ENCODE measurements around the gene SLC27A3.

Gene SLC27A3

GRCh38 chr1:153818876-153819275 is 43.7 kb downstream of the SLC27A3 start:
- no peak for TF ChIP-seq CTCF (IDR thresholded peaks at IDR 0.05; ENCODE audit: insufficient read depth, missing control alignments)
- no peak for FAIRE-seq
- DNase-seq (ENCODE audit: insufficient read length, low spot score): no peak

DNA sequence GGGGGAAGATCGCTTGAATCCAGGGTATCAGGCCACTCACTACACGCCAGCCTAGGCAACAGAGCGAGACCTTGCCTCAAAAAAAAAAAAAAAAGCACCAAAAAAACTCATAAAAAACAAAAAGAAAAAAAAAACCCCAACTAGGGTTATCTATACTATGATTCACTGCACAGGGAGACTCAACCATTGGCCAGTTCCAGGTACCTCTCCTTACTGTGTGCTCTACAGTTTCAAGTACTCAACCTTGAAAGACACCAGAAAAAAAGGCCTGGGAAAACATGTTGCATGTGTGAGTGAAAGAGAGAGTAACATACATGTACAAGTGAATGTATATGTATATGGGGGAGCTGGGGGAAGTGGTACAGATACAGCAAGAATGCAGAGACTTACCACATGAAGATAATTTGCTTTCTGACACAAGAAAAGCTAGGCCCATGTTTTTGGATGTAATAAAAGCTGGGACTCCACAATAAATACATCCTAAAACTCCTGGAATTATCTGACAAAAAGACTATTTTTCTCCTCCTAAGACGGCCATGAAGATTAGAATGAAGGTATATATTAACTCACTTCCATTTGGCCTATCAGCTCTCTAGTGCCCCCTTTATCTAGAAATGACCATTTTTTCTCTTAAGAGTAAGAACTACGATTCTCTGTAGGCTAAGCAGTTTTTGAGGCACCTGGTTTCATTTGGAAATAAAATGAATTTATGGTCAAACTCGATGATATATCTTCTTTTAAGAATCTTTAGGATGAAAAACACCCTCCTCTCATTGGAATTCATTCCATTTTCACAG is 52.2 kb downstream of the SLC27A3 start:
- FAIRE-seq (no peak), DNase-seq (ENCODE audit: insufficient read length, low spot score) (no peak)
- peak; percentile 10 for TF ChIP-seq CTCF (IDR thresholded peaks at IDR 0.05; ENCODE audit: insufficient read depth, missing control alignments)
